ENCODE results near the gene TMEM108. TPM values are rescaled to one million over a fixed set of nuclear protein-coding genes. Genes with fewer than 3 reads are reported as not detected.

TMEM108 gene
- total and polyA plus RNA-seq, 2 of the 4 experiments (the other 2 are of a cell fraction): 0.18 to 2.2 TPM

DNA sequence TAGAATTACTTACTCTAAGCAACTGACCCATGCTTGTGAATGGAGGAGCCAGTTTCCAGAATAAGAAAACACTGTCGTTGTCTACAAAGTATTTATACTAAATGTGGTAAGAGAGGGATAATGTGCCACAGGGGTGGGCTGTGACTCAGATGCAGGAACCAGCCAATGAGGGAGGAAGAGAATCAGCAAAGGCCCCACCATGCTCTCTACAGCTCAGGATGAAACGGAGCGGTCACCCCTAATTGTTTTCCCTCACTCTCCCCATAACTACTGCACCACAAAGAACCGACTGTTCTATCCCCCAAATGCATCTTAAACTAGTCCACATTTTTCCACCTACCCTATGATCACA, 406.2 kb downstream of the TMEM108 start:
- peaks cover 8% of the 10 kb centered on the region for H3K27me3 ChIP-seq (ENCODE audit: control insufficient read depth, insufficient read depth, low read length)
- H3K23ac ChIP-seq (ENCODE audit: low read depth, low read length): no peak overlapping the region
- H2BK15ac ChIP-seq (ENCODE audit: low read depth, low read length): no peak overlapping the region
- no peaks in the 10 kb centered on the region for H3K4me1 ChIP-seq (ENCODE audit: control insufficient read depth, insufficient read depth, low read length)
- H2BK20ac ChIP-seq (ENCODE audit: low read depth, low read length): no peak overlapping the region
- no peak overlapping the region for H2BK120ac ChIP-seq (ENCODE audit: low read depth, low read length)
- H3K9me3 ChIP-seq (ENCODE audit: control insufficient read depth, insufficient read depth, low read length): no peaks in the 10 kb centered on the region
- ATAC-seq (ENCODE audit: low read depth) (peak; percentile 30; the same call in 1 of the 2 replicates), DNase-seq (no peak)
- WGBS, 2 experiments (ENCODE audit: extremely low coverage in 2 of 2, insufficient read length in 1 of 2): 100% methylated on average over 1 of the region's 4 CpGs; no CpG with 5 or more reads in 1 of the 2 experiments
- H3K27ac ChIP-seq (ENCODE audit: insufficient read depth, low read length): no peak overlapping the region
- no peak overlapping the region for H2BK5ac ChIP-seq (ENCODE audit: low read depth, low read length, poor library complexity, severe bottlenecking)
- H2AK9ac ChIP-seq (replicated peaks; ENCODE audit: low read depth, low read length, poor library complexity): no peak overlapping the region
- H3K14ac ChIP-seq (replicated peaks; ENCODE audit: low read depth, low read length): no peak overlapping the region
- H4K8ac ChIP-seq (ENCODE audit: low read depth in 2 of 2, low read length in 2 of 2): no peak overlapping the region
- ChIA-PET CTCF (no interaction called here), POLR2A (ENCODE audit: unreplicated experiment) (no interaction called here)
- H3K4me2 ChIP-seq (ENCODE audit: low read depth, low read length): no peak overlapping the region
- H3K18ac ChIP-seq (ENCODE audit: low read depth, low read length): no peak overlapping the region
- H3K4me3 ChIP-seq (ENCODE audit: insufficient read depth, low read depth, low read length): no peak overlapping the region
- H4K91ac ChIP-seq (ENCODE audit: insufficient read depth, low read depth, low read length): no peak overlapping the region
- no peaks in the 10 kb centered on the region for H4K20me1 ChIP-seq (ENCODE audit: insufficient read depth, low read length)
- H3K36me3 ChIP-seq (ENCODE audit: control insufficient read depth, insufficient read depth, low read length): no peaks in the 10 kb centered on the region
- no TSS peak for BruUV-seq (replicated peaks)
- no peak overlapping the region for H2AK5ac ChIP-seq (ENCODE audit: low read depth, low read length)
- dilution Hi-C loops (cut with HindIII; ENCODE audit: low sequenced_read_pairs, unreplicated experiment) (no loop called here), intact Hi-C loops (cut with micrococcal nuclease) (loop anchor here (10.0 kb wide), 1 partner anchor 470 kb away; no protein-coding TSS in a partner anchor), in situ Hi-C loops (cut with MboI; ENCODE audit: low sequenced_read_pairs) (no loop called here)
- H3K9me1 ChIP-seq (ENCODE audit: insufficient read depth, low read length): peaks cover 3% of the 10 kb centered on the region; the same call in 1 of the 2 replicates
- H4K5ac ChIP-seq (ENCODE audit: low read depth, low read length): no peak overlapping the region
- no peak overlapping the region for H3K56ac ChIP-seq (ENCODE audit: extremely low read depth, insufficient read depth, low read length)
- H3K4ac ChIP-seq (ENCODE audit: low read depth, low read length): no peak overlapping the region
- H2AFZ ChIP-seq (replicated peaks; ENCODE audit: low read length, poor library complexity): no peak overlapping the region
- no peaks in the 10 kb centered on the region for H3K79me1 ChIP-seq (ENCODE audit: low read depth in 1 of 2, low read length in 2 of 2)
- TF ChIP-seq CEBPB (IDR thresholded peaks at IDR 0.05; ENCODE audit: low read depth, low read length) (no peak), RFX5 (IDR thresholded peaks at IDR 0.05; ENCODE audit: low read depth, low read length) (no peak), CHD1 (IDR thresholded peaks at IDR 0.05; ENCODE audit: low read depth, low read length) (no peak), MAFK (IDR thresholded peaks at IDR 0.05; ENCODE audit: low read depth, low read length) (no peak), MAZ (IDR thresholded peaks at IDR 0.05; ENCODE audit: borderline replicate concordance, low read depth, low read length) (no peak)
- H3K9ac ChIP-seq (ENCODE audit: low read depth, low read length): no peak overlapping the region
